ENCODE measurements around the gene FOXC2.

FOXC2 gene

GRCh38 chr16:86523166-86523740 is 43.4 kb upstream of the FOXC2 start:
- Histone ChIP-seq H3K9me3 (ENCODE audit: control insufficient read depth in 5 of 5, low read length in 5 of 5) (no peaks in the 10 kb centered on the region), H3K4me3 (ENCODE audit: low read depth in 1 of 5, low read length in 5 of 5) (no peak overlapping the region), H3K4me1 (ENCODE audit: control insufficient read depth in 5 of 5, insufficient read depth in 5 of 5, low read length in 5 of 5) (peaks cover 0 to 11% (median 8%) of the 10 kb centered on the region in 5 donors), H3K27me3 (ENCODE audit: control insufficient read depth in 5 of 5, insufficient read depth in 4 of 5, low read length in 5 of 5) (peaks cover 23 to 46% (median 40%) of the 10 kb centered on the region in 5 donors), H3K36me3 (ENCODE audit: control insufficient read depth in 5 of 5, insufficient read depth in 5 of 5, low read length in 5 of 5) (no peaks in the 10 kb centered on the region), H3K9ac (ENCODE audit: low read length in 5 of 5) (no peak overlapping the region), H3K27ac (ENCODE audit: low read depth, low read length) (no peak overlapping the region)

GRCh38 chr16:86524029-86524428 is 42.6 kb upstream of the FOXC2 start:
- peaks cover 23 to 40% (median 37%) of the 10 kb centered on the region in 5 donors for H3K27me3 ChIP-seq (ENCODE audit: control insufficient read depth in 5 of 5, insufficient read depth in 4 of 5, low read length in 5 of 5)
- no peaks in the 10 kb centered on the region for H3K36me3 ChIP-seq (ENCODE audit: control insufficient read depth in 5 of 5, insufficient read depth in 5 of 5, low read length in 5 of 5)
- no peak overlapping the region for H3K27ac ChIP-seq (ENCODE audit: low read depth, low read length)
- H3K4me1 ChIP-seq (ENCODE audit: control insufficient read depth in 5 of 5, insufficient read depth in 5 of 5, low read length in 5 of 5): peaks cover 0 to 11% (median 8%) of the 10 kb centered on the region in 5 donors
- H3K9ac ChIP-seq (ENCODE audit: low read length in 5 of 5): no peak overlapping the region
- H3K4me3 ChIP-seq (ENCODE audit: low read depth in 1 of 5, low read length in 5 of 5): no peak overlapping the region
- no peaks in the 10 kb centered on the region for H3K9me3 ChIP-seq (ENCODE audit: control insufficient read depth in 5 of 5, low read length in 5 of 5)

- Histone ChIP-seq H3K9ac (ENCODE audit: low read length in 5 of 5) (no peak overlapping the region), H3K36me3 (ENCODE audit: control insufficient read depth in 5 of 5, insufficient read depth in 5 of 5, low read length in 5 of 5) (no peaks in the 10 kb centered on the region), H3K27me3 (ENCODE audit: control insufficient read depth in 5 of 5, insufficient read depth in 4 of 5, low read length in 5 of 5) (peaks cover 18 to 27% (median 27%) of the 10 kb centered on the region in 5 donors), H3K27ac (ENCODE audit: low read depth, low read length) (no peak overlapping the region), H3K4me1 (ENCODE audit: control insufficient read depth in 5 of 5, insufficient read depth in 5 of 5, low read length in 5 of 5) (peaks cover 0 to 11% (median 2%) of the 10 kb centered on the region in 5 donors), H3K9me3 (ENCODE audit: control insufficient read depth in 5 of 5, low read length in 5 of 5) (no peaks in the 10 kb centered on the region), H3K4me3 (ENCODE audit: low read depth in 1 of 5, low read length in 5 of 5) (no peak overlapping the region)
These were observed 40.9 kb upstream of the FOXC2 start for GRCh38 chr16:86525696-86526095.

- H3K27me3 ChIP-seq (ENCODE audit: control insufficient read depth in 5 of 5, insufficient read depth in 4 of 5, low read length in 5 of 5): peaks cover 9 to 16% (median 14%) of the 10 kb centered on the region in 5 donors
- H3K9ac ChIP-seq (ENCODE audit: low read length in 5 of 5): no peak overlapping the region
- no peak overlapping the region for H3K27ac ChIP-seq (ENCODE audit: low read depth, low read length)
- H3K9me3 ChIP-seq (ENCODE audit: control insufficient read depth in 5 of 5, low read length in 5 of 5): no peaks in the 10 kb centered on the region
- H3K36me3 ChIP-seq (ENCODE audit: control insufficient read depth in 5 of 5, insufficient read depth in 5 of 5, low read length in 5 of 5): peaks cover 0 to 12% (median 10%) of the 10 kb centered on the region in 5 donors
- no peak overlapping the region for H3K4me3 ChIP-seq (ENCODE audit: low read depth in 1 of 5, low read length in 5 of 5)
- peaks cover 3 to 19% (median 10%) of the 10 kb centered on the region in 5 donors for H3K4me1 ChIP-seq (ENCODE audit: control insufficient read depth in 5 of 5, insufficient read depth in 5 of 5, low read length in 5 of 5)
These were observed 39.3 kb upstream of the FOXC2 start for GRCh38 chr16:86527366-86527765.

- Histone ChIP-seq H3K27ac (ENCODE audit: low read depth, low read length) (no peak overlapping the region), H3K4me1 (ENCODE audit: control insufficient read depth in 5 of 5, insufficient read depth in 5 of 5, low read length in 5 of 5) (peaks cover 3 to 19% (median 10%) of the 10 kb centered on the region in 5 donors), H3K4me3 (ENCODE audit: low read depth in 1 of 5, low read length in 5 of 5) (no peak overlapping the region), H3K9me3 (ENCODE audit: control insufficient read depth in 5 of 5, low read length in 5 of 5) (no peaks in the 10 kb centered on the region), H3K27me3 (ENCODE audit: control insufficient read depth in 5 of 5, insufficient read depth in 4 of 5, low read length in 5 of 5) (peaks cover under 1 to 6% (median 5%) of the 10 kb centered on the region in 5 donors), H3K36me3 (ENCODE audit: control insufficient read depth in 5 of 5, insufficient read depth in 5 of 5, low read length in 5 of 5) (peaks cover 0 to 18% (median 13%) of the 10 kb centered on the region in 5 donors), H3K9ac (ENCODE audit: low read length in 5 of 5) (no peak overlapping the region)
These were observed 38.3 kb upstream of the FOXC2 start for GRCh38 chr16:86528061-86528929.

GRCh38 chr16:86529160-86529559 is 37.5 kb upstream of the FOXC2 start:
- peaks cover 0 to 2% (median under 1%) of the 10 kb centered on the region in 5 donors for H3K27me3 ChIP-seq (ENCODE audit: control insufficient read depth in 5 of 5, insufficient read depth in 4 of 5, low read length in 5 of 5)
- peaks cover 0 to 26% (median 20%) of the 10 kb centered on the region in 5 donors for H3K36me3 ChIP-seq (ENCODE audit: control insufficient read depth in 5 of 5, insufficient read depth in 5 of 5, low read length in 5 of 5)
- no peak overlapping the region for H3K27ac ChIP-seq (ENCODE audit: low read depth, low read length)
- no peak overlapping the region for H3K9ac ChIP-seq (ENCODE audit: low read length in 5 of 5)
- H3K9me3 ChIP-seq (ENCODE audit: control insufficient read depth in 5 of 5, low read length in 5 of 5): no peaks in the 10 kb centered on the region
- no peak overlapping the region for H3K4me3 ChIP-seq (ENCODE audit: low read depth in 1 of 5, low read length in 5 of 5)
- peaks cover 3 to 19% (median 10%) of the 10 kb centered on the region in 5 donors for H3K4me1 ChIP-seq (ENCODE audit: control insufficient read depth in 5 of 5, insufficient read depth in 5 of 5, low read length in 5 of 5)

GRCh38 chr16:86530251-86531190 is 36.1 kb upstream of the FOXC2 start:
- H3K27me3 ChIP-seq (ENCODE audit: control insufficient read depth in 5 of 5, insufficient read depth in 4 of 5, low read length in 5 of 5): no peaks in the 10 kb centered on the region
- peak overlapping the region in 1 of 5 donors; percentile 35 for H3K9ac ChIP-seq (ENCODE audit: low read length in 5 of 5)
- peak overlapping the region; percentile 54 for H3K27ac ChIP-seq (ENCODE audit: low read depth, low read length)
- no peaks in the 10 kb centered on the region for H3K9me3 ChIP-seq (ENCODE audit: control insufficient read depth in 5 of 5, low read length in 5 of 5)
- H3K36me3 ChIP-seq (ENCODE audit: control insufficient read depth in 5 of 5, insufficient read depth in 5 of 5, low read length in 5 of 5): peaks cover 0 to 32% (median 26%) of the 10 kb centered on the region in 5 donors
- no peak overlapping the region for H3K4me3 ChIP-seq (ENCODE audit: low read depth in 1 of 5, low read length in 5 of 5)
- peaks cover 3 to 19% (median 10%) of the 10 kb centered on the region in 5 donors for H3K4me1 ChIP-seq (ENCODE audit: control insufficient read depth in 5 of 5, insufficient read depth in 5 of 5, low read length in 5 of 5)

GRCh38 chr16:86531191-86531545 is 35.5 kb upstream of the FOXC2 start:
- Histone ChIP-seq H3K4me1 (ENCODE audit: control insufficient read depth in 5 of 5, insufficient read depth in 5 of 5, low read length in 5 of 5) (peaks cover 3 to 19% (median 10%) of the 10 kb centered on the region in 5 donors), H3K4me3 (ENCODE audit: low read depth in 1 of 5, low read length in 5 of 5) (no peak overlapping the region), H3K9ac (ENCODE audit: low read length in 5 of 5) (peak overlapping the region in 1 of 5 donors; percentile 35), H3K27me3 (ENCODE audit: control insufficient read depth in 5 of 5, insufficient read depth in 4 of 5, low read length in 5 of 5) (no peaks in the 10 kb centered on the region), H3K36me3 (ENCODE audit: control insufficient read depth in 5 of 5, insufficient read depth in 5 of 5, low read length in 5 of 5) (peaks cover 0 to 39% (median 33%) of the 10 kb centered on the region in 5 donors), H3K27ac (ENCODE audit: low read depth, low read length) (peak overlapping the region; percentile 54), H3K9me3 (ENCODE audit: control insufficient read depth in 5 of 5, low read length in 5 of 5) (no peaks in the 10 kb centered on the region)

- Histone ChIP-seq H3K27ac (ENCODE audit: low read depth, low read length) (no peak overlapping the region), H3K9ac (ENCODE audit: low read length in 5 of 5) (no peak overlapping the region), H3K27me3 (ENCODE audit: control insufficient read depth in 5 of 5, insufficient read depth in 4 of 5, low read length in 5 of 5) (no peaks in the 10 kb centered on the region), H3K36me3 (ENCODE audit: control insufficient read depth in 5 of 5, insufficient read depth in 5 of 5, low read length in 5 of 5) (peaks cover 0 to 46% (median 38%) of the 10 kb centered on the region in 5 donors), H3K4me1 (ENCODE audit: control insufficient read depth in 5 of 5, insufficient read depth in 5 of 5, low read length in 5 of 5) (peaks cover 3 to 19% (median 10%) of the 10 kb centered on the region in 5 donors), H3K4me3 (ENCODE audit: low read depth in 1 of 5, low read length in 5 of 5) (no peak overlapping the region), H3K9me3 (ENCODE audit: control insufficient read depth in 5 of 5, low read length in 5 of 5) (no peaks in the 10 kb centered on the region)
These were observed 34.7 kb upstream of the FOXC2 start for GRCh38 chr16:86531641-86532525.

All from subcutaneous abdominal adipose tissue (tissue), 5 donors.